PC-9 (cell line): ENCODE measurements around the gene TMEFF1. TPM values are rescaled to one million over a fixed set of nuclear protein-coding genes. Genes with fewer than 3 reads are reported as not detected.
A peak's percentile ranks its signal among the peaks of the same experiment; 100 is the strongest.
"Not testable (repeated sequence)": the region's sequence is repeated elsewhere in the genome, so short reads cannot be mapped to it uniquely, and the experiment has no call there.

Experiments
- BruUV-seq: library from RNA; stranded (reverse); fragments of 400-500 nt; replicated peaks from 2 replicates; lab custom pipeline; 2021; lab: Mats Ljungman, UMichigan
- CTCF ChIA-PET: fragments of 300-600 bp; sonication (Branson Sonifier 250); formaldehyde crosslinking; loops from one replicate; lab custom pipeline; 2022; ENCODE audit warnings: antibody characterized with exemption; lab: Charles Lee
- POLR2A ChIA-PET: fragments of 300-600 bp; sonication (Branson Sonifier 250); formaldehyde crosslinking; loops from one replicate; lab custom pipeline; 2022; ENCODE audit warnings: antibody characterized with exemption; ENCODE audit not compliant: unreplicated experiment; lab: Charles Lee
- DNase-seq, 2 experiments: peaks; one replicate each; pipeline versions ENCODE4 v3.0.0 to v3.0.0-alpha.2; 2015 to 2022; ENCODE audit warnings: mixed read lengths in 1 of 2
- H2AFZ ChIP-seq: fragments of 200-600 bp; sonication (generic); 2 replicates; pipeline ENCODE4 v1.8.1; 2017; ENCODE audit warnings: antibody characterized with exemption
- H3F3A ChIP-seq: fragments of 200-600 bp; sonication (generic); 2 replicates; pipeline ENCODE4 v1.8.1; 2017; ENCODE audit warnings: antibody characterized with exemption, mild to moderate bottlenecking, low read depth; ENCODE audit not compliant: insufficient read depth
- H3K27ac ChIP-seq: fragments of 200-600 bp; sonication (generic); 2 replicates; pipeline ENCODE4 v1.6.1; 2016; ENCODE audit warnings: mixed run types
- H3K27me3 ChIP-seq: fragments of 200-600 bp; sonication (generic); 2 replicates; pipeline ENCODE4 v1.6.1; 2016; ENCODE audit warnings: low read depth, mixed run types; ENCODE audit not compliant: insufficient read depth
- H3K36me3 ChIP-seq: fragments of 200-600 bp; sonication (generic); 2 replicates; pipeline ENCODE4 v1.6.1; 2016; ENCODE audit warnings: low read depth, mixed run types
- H3K4me1 ChIP-seq: fragments of 200-600 bp; sonication (generic); replicated peaks from 2 replicates; pipeline ENCODE4 v1.6.1; 2016; ENCODE audit warnings: mixed run types; ENCODE audit not compliant: insufficient read depth
- H3K4me2 ChIP-seq: fragments of 200-600 bp; sonication (generic); 2 replicates; pipeline ENCODE4 v1.6.1; 2017; ENCODE audit warnings: mixed run types
- H3K4me3 ChIP-seq: fragments of 200-600 bp; sonication (generic); 2 replicates; pipeline ENCODE4 v1.6.1; 2016; ENCODE audit warnings: mixed run types
- H3K79me2 ChIP-seq: fragments of 200-600 bp; sonication (generic); 2 replicates; pipeline ENCODE4 v1.6.1; 2017; ENCODE audit warnings: low read depth, mixed run types
- H3K9me2 ChIP-seq: fragments of 200-600 bp; sonication (generic); 2 replicates; pipeline ENCODE4 v1.8.1; 2017; ENCODE audit warnings: mild to moderate bottlenecking; ENCODE audit not compliant: insufficient read depth
- H3K9me3 ChIP-seq: fragments of 200-600 bp; sonication (generic); 2 replicates; pipeline ENCODE4 v1.8.1; 2016; ENCODE audit warnings: low read depth; ENCODE audit not compliant: insufficient read depth
- H4K20me1 ChIP-seq: fragments of 200-600 bp; sonication (generic); 2 replicates; pipeline ENCODE4 v1.8.1; 2017; ENCODE audit not compliant: insufficient read depth
- CTCF ChIP-seq: fragments of 200-600 bp; sonication (generic); conservative IDR thresholded peaks from 2 replicates; pipeline ENCODE4 v1.6.1; 2017; ENCODE audit warnings: mixed run types, antibody characterized with exemption, mild to moderate bottlenecking, moderate library complexity
- EZH2 ChIP-seq: fragments of 200-600 bp; sonication (generic); IDR thresholded peaks from 2 replicates; pipeline ENCODE4 v1.8.0; 2017; ENCODE audit warnings: antibody characterized with exemption, low read depth
- intact Hi-C: fragments of 100-400 bp; cut with micrococcal nuclease; formaldehyde crosslinking; loops from one replicate; pipeline ENCODE4 v1.10.0; 2022; ENCODE audit not compliant: unreplicated experiment
- total RNA-seq: library from RNA; stranded (reverse); gene quantifications from 2 replicates; pipeline ENCODE4 v1.2.3, GENCODE V29; 2021

Gene TMEFF1
- total RNA-seq, 1 experiment from 2014 or later: 1.1 TPM

- Histone ChIP-seq H3K27me3 (no peaks in the 10 kb centered on the region), H2AFZ (no peak overlapping the region), H3K4me3 (no peak overlapping the region), H4K20me1 (no peaks in the 10 kb centered on the region), H3K79me2 (no peaks in the 10 kb centered on the region), H3K36me3 (no peaks in the 10 kb centered on the region), H3K9me2 (no peaks in the 10 kb centered on the region), H3K27ac (no peak overlapping the region), H3K9me3 (peaks cover 7% of the 10 kb centered on the region; the same call in 1 of the 2 replicates), H3K4me2 (no peak overlapping the region), H3F3A (no peaks in the 10 kb centered on the region), H3K4me1 (no peaks in the 10 kb centered on the region)
- intact Hi-C loops: loop anchor here (1.0 to 10.0 kb wide), 2 partner anchors 90 to 151 kb away; partner anchors contain the start of gene TEX10
- peak; percentile 60 to 81 for DNase-seq
- ChIA-PET CTCF (interaction anchor here (0.5 to 0.6 kb wide), 4 partner anchors 76 to 332 kb away, joined by 3 to 4 read pairs (median 4); partner anchors contain the start of gene TEX10), POLR2A (interaction anchor here (0.6 kb wide), 1 partner anchor 11 kb away, joined by 3 read pairs; no protein-coding TSS in a partner anchor)
- BruUV-seq: no TSS peak
- TF ChIP-seq CTCF (peak; percentile 79), EZH2 (no peak)
These were observed 32.7 kb downstream of the TMEFF1 start for GRCh38 chr9:100505564-100506159.

DNA sequence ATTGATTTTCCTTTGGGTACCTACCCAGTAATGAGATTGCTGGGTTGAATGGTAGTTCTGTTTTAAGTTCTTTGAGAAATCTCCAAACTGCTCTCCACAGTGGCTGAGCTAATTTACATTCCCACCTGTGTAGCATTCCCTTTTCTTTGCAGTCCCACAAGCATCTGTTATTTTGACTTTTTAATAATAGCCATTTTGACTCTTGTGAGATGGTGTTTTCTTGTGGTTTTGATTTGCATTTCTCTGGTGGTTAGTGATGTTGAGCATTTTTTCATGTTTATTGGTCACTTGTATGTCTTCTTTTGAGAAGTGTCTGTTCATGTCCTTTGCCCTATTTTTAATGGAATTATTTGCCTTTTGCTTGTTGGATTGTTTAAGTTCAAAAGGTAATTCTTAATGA is 34.4 kb downstream of the TMEFF1 start:
- H3K9me2 ChIP-seq, H3K27me3 ChIP-seq, DNase-seq, H3F3A ChIP-seq, H3K36me3 ChIP-seq, H3K9me3 ChIP-seq, H3K27ac ChIP-seq, H4K20me1 ChIP-seq, H3K4me2 ChIP-seq, H3K4me3 ChIP-seq, H3K79me2 ChIP-seq, H3K4me1 ChIP-seq, BruUV-seq, POLR2A ChIA-PET, H2AFZ ChIP-seq: not testable (repeated sequence)
- intact Hi-C loops: loop anchor here (10.0 kb wide), 1 partner anchor 153 kb away; the partner anchor contains the start of gene TEX10
- CTCF ChIA-PET: interaction anchor here (0.6 kb wide), 1 partner anchor 128 kb away, joined by 3 read pairs; no protein-coding TSS in a partner anchor

DNA sequence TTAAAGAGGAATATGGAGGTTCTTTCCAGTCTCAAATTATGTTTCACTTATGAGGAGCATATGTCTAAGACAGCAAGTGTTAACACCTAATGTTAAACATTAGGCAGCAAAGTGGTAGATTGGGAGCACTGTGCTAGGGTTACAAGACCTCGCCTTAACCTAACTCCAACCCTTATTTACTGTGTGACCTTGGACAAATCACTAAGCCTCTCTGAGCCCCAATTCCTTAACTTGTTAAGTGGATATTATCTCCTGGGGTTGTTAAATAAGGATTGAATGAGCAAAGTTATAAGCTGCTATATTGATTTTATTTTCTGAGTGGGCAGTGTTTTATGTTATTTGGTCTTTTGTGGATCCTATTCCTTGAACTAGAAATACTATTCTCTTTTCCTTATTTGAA is 38.3 kb downstream of the TMEFF1 start:
- no peak overlapping the region for H3K27ac ChIP-seq
- H3K4me2 ChIP-seq: no peak overlapping the region
- no peaks in the 10 kb centered on the region for H3K27me3 ChIP-seq
- peaks cover 14% of the 10 kb centered on the region; the same call in 1 of the 2 replicates for H3F3A ChIP-seq
- H3K4me3 ChIP-seq: no peak overlapping the region
- ChIA-PET CTCF (interaction anchor here (0.6 kb wide), 1 partner anchor 8 kb away, joined by 3 read pairs; no protein-coding TSS in a partner anchor), POLR2A (no interaction called here)
- H3K36me3 ChIP-seq: no peaks in the 10 kb centered on the region
- H3K9me3 ChIP-seq: peaks cover 7% of the 10 kb centered on the region; the same call in 1 of the 2 replicates
- DNase-seq: no peak
- H3K79me2 ChIP-seq: no peaks in the 10 kb centered on the region
- peaks cover 12% of the 10 kb centered on the region for H3K4me1 ChIP-seq
- no peaks in the 10 kb centered on the region for H3K9me2 ChIP-seq
- no peak overlapping the region for H2AFZ ChIP-seq
- intact Hi-C loops: no loop called here
- TF ChIP-seq EZH2: no peak
- TF ChIP-seq CTCF: no peak
- H4K20me1 ChIP-seq: no peaks in the 10 kb centered on the region
- BruUV-seq: no TSS peak
